HepG2 (cell line): ENCODE data around the gene MMD2. TPM values are rescaled to one million over a fixed set of nuclear protein-coding genes. Genes with fewer than 3 reads are reported as not detected.

Experiments used
- ATAC-seq: fragments of 200-7000 bp; cut with Tn5 transposase; 3 replicates; pipeline ENCODE4 v1.9.1; 2020; ENCODE audit warnings: mild to moderate bottlenecking, moderate library complexity
- BruUV-seq: library from RNA; stranded (reverse); fragments of 400-500 nt; replicated peaks from 2 replicates; lab custom pipeline; 2021; lab: Mats Ljungman, UMichigan
- CTCF ChIA-PET: fragments of 300-600 bp; formaldehyde crosslinking; extraction: SDS; loops from one replicate; lab custom pipeline; 2021; ENCODE audit warnings: low total read pairs, inconsistent platforms, low intra/inter-chr PET ratio; lab: Yijun Ruan, JAX
- POLR2A ChIA-PET: fragments of 350-600 bp; sonication (Branson Sonifier 250); formaldehyde crosslinking; loops from one replicate; lab custom pipeline; 2020; ENCODE audit warnings: antibody characterized with exemption, inconsistent platforms; lab: Yijun Ruan, JAX
- DNase-seq: peaks from one replicate; pipeline ENCODE4 v3.0.0-alpha.2; 2015; ENCODE audit warnings: low spot score
- FAIRE-seq: peaks from 3 replicates; lab custom pipeline; 2011; peaks lifted over from hg19 to GRCh38; lab: Jason Lieb, UNC
- H2AFZ ChIP-seq: one replicate; pipeline ENCODE4 v1.6.1; 2011; ENCODE audit warnings: low read length, inconsistent platforms
- H3K27ac ChIP-seq: fragments of 300-600 bp; 3 replicates; pipeline ENCODE4 v1.8.0; 2011; ENCODE audit warnings: mixed run types, mild to moderate bottlenecking, mixed read lengths, low read length, inconsistent platforms; ENCODE audit not compliant: insufficient read depth; ENCODE audit errors: extremely low read length
- H3K27me3 ChIP-seq, 2 experiments: fragments of 200-600 bp in 1 of 2; 2 replicates in 1 of 2; 3 replicates in 1 of 2; pipeline versions ENCODE4 v1.6.0 to v1.8.0; 2011; ENCODE audit warnings: low read length in 2 of 2, mild to moderate bottlenecking in 2 of 2, moderate library complexity in 2 of 2, inconsistent platforms in 1 of 2; ENCODE audit not compliant: insufficient read depth in 2 of 2, control insufficient read depth in 1 of 2
- H3K36me3 ChIP-seq, 2 experiments: fragments of 200-600 bp in 1 of 2; replicated peaks in 1 of 2; 2 replicates in 1 of 2; 3 replicates in 1 of 2; pipeline versions ENCODE4 v1.5.1 to v1.8.0; 2011; ENCODE audit warnings: low read length in 2 of 2, inconsistent platforms in 1 of 2; ENCODE audit not compliant: insufficient read depth in 2 of 2, control insufficient read depth in 1 of 2
- H3K4me1 ChIP-seq: 2 replicates; pipeline ENCODE4 v1.5.1; 2012; ENCODE audit warnings: low read length, inconsistent platforms; ENCODE audit not compliant: insufficient read depth
- H3K4me2 ChIP-seq: 2 replicates; pipeline ENCODE4 v1.6.0; 2011; ENCODE audit warnings: low read depth, low read length, inconsistent platforms
- H3K4me3 ChIP-seq, 3 experiments: fragments of 200-600 bp in 1 of 3; sonication (generic), shearing (Covaris generic) in 1 of 3; replicated peaks in 1 of 3; 2 replicates each; pipeline ENCODE4 v1.5.1; 2011 to 2016; ENCODE audit warnings: low read length in 3 of 3, inconsistent platforms in 2 of 3, low read depth in 2 of 3, mild to moderate bottlenecking in 2 of 3, control low read depth in 1 of 3, mixed read lengths in 1 of 3; ENCODE audit not compliant: insufficient read depth in 1 of 3
- H3K79me2 ChIP-seq: one replicate; pipeline ENCODE4 v1.6.1; 2011; ENCODE audit warnings: low read length, inconsistent platforms; ENCODE audit not compliant: insufficient read depth
- H3K9ac ChIP-seq: 2 replicates; pipeline ENCODE4 v1.6.0; 2011; ENCODE audit warnings: mild to moderate bottlenecking, low read depth, low read length, inconsistent platforms; ENCODE audit not compliant: insufficient read depth
- H3K9me3 ChIP-seq: 2 replicates; pipeline ENCODE4 v1.5.1; 2012; ENCODE audit warnings: mild to moderate bottlenecking, low read length
- H4K20me1 ChIP-seq: 2 replicates; pipeline ENCODE4 v1.6.0; 2011; ENCODE audit warnings: inconsistent platforms, mild to moderate bottlenecking, low read length, moderate library complexity; ENCODE audit not compliant: insufficient read depth
- EHMT2 ChIP-seq: fragments of 200-600 bp; sonication (generic); IDR thresholded peaks from 2 replicates; pipeline ENCODE4 v1.7.0; 2017; ENCODE audit warnings: antibody characterized with exemption, low read depth, low read length, borderline replicate concordance
- MAFG ChIP-seq: sonication (generic); formaldehyde crosslinking; IDR thresholded peaks from 2 replicates; pipeline ENCODE4 v1.5.1; 2020; ENCODE audit warnings: mild to moderate bottlenecking, missing genetic modification reagents
- MIER2 ChIP-seq: IDR thresholded peaks from 2 replicates; pipeline ENCODE4 v1.6.1; 2016; ENCODE audit warnings: missing biosample characterization, missing genetic modification reagents
- REST ChIP-seq, 2 experiments: IDR thresholded peaks; 2 replicates each; pipeline ENCODE4 v1.6.1; 2011 to 2012; ENCODE audit warnings: low read length in 2 of 2, borderline replicate concordance in 1 of 2, low read depth in 1 of 2, mild to moderate bottlenecking in 1 of 2, moderate library complexity in 1 of 2
- SALL1 ChIP-seq: sonication (generic); formaldehyde crosslinking; IDR thresholded peaks from 2 replicates; pipeline ENCODE4 v1.8.0; 2022; ENCODE audit warnings: mild to moderate bottlenecking, missing genetic modification reagents
- SRSF4 ChIP-seq: fragments of 200-400 bp; formaldehyde crosslinking; IDR thresholded peaks from one replicate; pipeline ENCODE4 v1.6.1; 2018; ENCODE audit warnings: mild to moderate bottlenecking, low read depth, low read length, moderate library complexity; ENCODE audit not compliant: poor library complexity, severe bottlenecking
- TFDP2 ChIP-seq: sonication (generic); formaldehyde crosslinking; IDR thresholded peaks from 2 replicates; pipeline ENCODE4 v1.4.0; 2020; ENCODE audit warnings: missing genetic modification reagents
- WIZ ChIP-seq: sonication (generic); formaldehyde crosslinking; IDR thresholded peaks from 2 replicates; pipeline ENCODE4 v1.5.1; 2020; ENCODE audit warnings: mild to moderate bottlenecking, missing genetic modification reagents
- ZKSCAN8 ChIP-seq: IDR thresholded peaks from 2 replicates; pipeline ENCODE4 v1.6.1; 2016; ENCODE audit warnings: borderline replicate concordance, missing genetic modification reagents, missing compliant biosample characterization
- WGBS: methylation state at CpG from one replicate; pipeline ENCODE4 v1.1.6; 2017; ENCODE audit warnings: low lambda C conversion rate; 5-methylcytosine and 5-hydroxymethylcytosine counted together
- in situ Hi-C: cut with HindIII; loops from 2 replicates; pipeline ENCODE4 v1.10.0; 2017; ENCODE audit warnings: low pct_unique_long_range_greater_than_20kb; ENCODE audit not compliant: extremely low pct_ligation_motif_present
- intact Hi-C: fragments of 100-400 bp; cut with micrococcal nuclease; formaldehyde crosslinking; loops from one replicate; pipeline ENCODE4 v1.10.0; 2022; ENCODE audit not compliant: unreplicated experiment
- polyA plus RNA-seq, 8 experiments: library from polyadenylated mRNA; depleted of rRNA in 3 of 8; stranded (reverse) in 7 of 8; unstranded in 1 of 8; fragments of >200 nt; fragmentation: Illumina TruSeq in 4 of 8; extraction: Trizol in 4 of 8; gene quantifications; 2 replicates each; pipeline versions ENCODE4 v1.2.1 to v1.2.3, GENCODE V29; 2011 to 2016; ENCODE audit warnings: low read depth in 4 of 8, missing spikeins in 1 of 8, mixed read lengths in 1 of 8; ENCODE audit not compliant: insufficient read depth in 1 of 8
- total RNA-seq, 5 experiments: library from RNA; depleted of rRNA; stranded (reverse); fragments of >200 nt; fragmentation: Illumina TruSeq; extraction: Trizol; gene quantifications; 2 replicates each; pipeline ENCODE4 v1.2.3, GENCODE V29; 2016; ENCODE audit warnings: low read depth in 1 of 5

MMD2 gene
- total and polyA plus RNA-seq, 2 of the 13 experiments (the other 11 are each of a cell fraction or from before 2014, with no cell fraction given) = not detected

- peak; percentile 64 for ATAC-seq
- Histone ChIP-seq H3K4me3 (no peak overlapping the region), H3K9me3 (no peaks in the 10 kb centered on the region), H3K36me3 (no peaks in the 10 kb centered on the region), H4K20me1 (no peaks in the 10 kb centered on the region), H3K9ac (no peak overlapping the region), H3K27me3 (peaks cover 0 to 15% of the 10 kb centered on the region in 2 experiments; a peak in 3 of 5 replicates), H2AFZ (no peak overlapping the region), H3K4me1 (peaks cover 6% of the 10 kb centered on the region; the same call in 1 of the 2 replicates), H3K79me2 (no peaks in the 10 kb centered on the region), H3K4me2 (no peak overlapping the region), H3K27ac (no peak overlapping the region)
- 11% methylated on average over 5 of the region's 13 CpGs for WGBS
- CTCF ChIA-PET = no interaction called here
- no peak for DNase-seq
- no peak for FAIRE-seq
- no TSS peak for BruUV-seq
- POLR2A ChIA-PET = no interaction called here
- no peak for TF ChIP-seq TFDP2
- intact Hi-C loops = no loop called here
- in situ Hi-C loops = no loop called here
Measured at GRCh38 chr7:4957847-4958476, 1.0 kb downstream of the MMD2 start.

GRCh38 chr7:4951903-4952636, 6.9 kb downstream of the MMD2 start:
- no peak for DNase-seq
- Histone ChIP-seq H3K9ac (no peak overlapping the region), H3K27ac (no peak overlapping the region), H3K36me3 (no peaks in the 10 kb centered on the region), H2AFZ (no peak overlapping the region), H3K27me3 (0 out of 5 replicates have a peak, but pooled peaks cover 0 to 1% of the 10 kb centered on the region in 2 experiments), H3K4me3 (no peak overlapping the region), H3K4me2 (no peak overlapping the region), H3K79me2 (no peaks in the 10 kb centered on the region), H3K4me1 (no peaks in the 10 kb centered on the region), H4K20me1 (no peaks in the 10 kb centered on the region), H3K9me3 (no peaks in the 10 kb centered on the region)
- BruUV-seq = no TSS peak
- peak; percentile 71 for ATAC-seq
- ChIA-PET POLR2A (no interaction called here), CTCF (no interaction called here)
- in situ Hi-C loops = no loop called here
- WGBS = 8% methylated on average over 9 of the region's 11 CpGs
- intact Hi-C loops = no loop called here
- no peak for FAIRE-seq
- TF ChIP-seq WIZ (CRISPR knock-in tag) (peak; percentile 75; the same call in 1 of the 2 replicates), ZKSCAN8 (CRISPR knock-in tag) (peak; percentile 99), EHMT2 (0 out of 2 replicates have a peak, but pooled peaks have one; percentile 21), REST (IDR thresholded peaks at IDR 0.05; ENCODE audit: borderline replicate concordance in 1 of 2, low read depth in 1 of 2, low read length in 2 of 2) (peak; percentile 62 to 93), SRSF4 (no peak), MIER2 (peak; percentile 94), SALL1 (no peak), MAFG (CRISPR knock-in tag) (no peak)
